Inferior parietal cortex (tissue), 1 donor: ENCODE measurements around the gene CACTIN.
"Not testable (repeated sequence)": the region's sequence is repeated elsewhere in the genome, so short reads cannot be mapped to it uniquely, and the experiment has no call there.

Experiments used
- DNase-seq: peaks from one replicate; pipeline ENCODE4 v3.0.0-alpha.2; 2016; ENCODE audit errors: extremely low spot score

Gene CACTIN

GRCh38 chr19:3628766-3629165 lies 2.2 kb upstream of the CACTIN start:
- not testable (repeated sequence) for DNase-seq

GRCh38 chr19:3627351-3627723 lies 747 bp upstream of the CACTIN start:
- DNase-seq: no peak

- no peak for DNase-seq
Observed at GRCh38 chr19:3625996-3626472, 556 bp downstream of the CACTIN start.

GRCh38 chr19:3623716-3624115 lies 2.9 kb downstream of the CACTIN start:
- no peak for DNase-seq

- DNase-seq: no peak
Observed at GRCh38 chr19:3622224-3622623, 4.4 kb downstream of the CACTIN start.

- DNase-seq: no peak
Observed at GRCh38 chr19:3621689-3622088, 4.9 kb downstream of the CACTIN start.

- no peak for DNase-seq
Observed at GRCh38 chr19:3620817-3621547, 5.6 kb downstream of the CACTIN start.

- DNase-seq: no peak
Observed at GRCh38 chr19:3620145-3620816, 6.3 kb downstream of the CACTIN start.

- DNase-seq: no peak
Observed at GRCh38 chr19:3619631-3620012, 7.0 kb downstream of the CACTIN start.

GRCh38 chr19:3618811-3619630 lies 7.6 kb downstream of the CACTIN start:
- DNase-seq: no peak

- DNase-seq: peak; percentile 50
Observed at GRCh38 chr19:3618144-3618810, 8.3 kb downstream of the CACTIN start.

- no peak for DNase-seq
Observed at GRCh38 chr19:3617463-3617862, 9.1 kb downstream of the CACTIN start.

GRCh38 chr19:3615524-3616135 lies 11.0 kb downstream of the CACTIN start:
- DNase-seq: no peak

GRCh38 chr19:3614858-3615505 lies 11.6 kb downstream of the CACTIN start:
- no peak for DNase-seq

- no peak for DNase-seq
Observed at GRCh38 chr19:3613818-3614661, 12.6 kb downstream of the CACTIN start.

- no peak for DNase-seq
Observed at GRCh38 chr19:3612901-3613741, 13.5 kb downstream of the CACTIN start.

- DNase-seq: no peak
Observed at GRCh38 chr19:3612330-3612729, 14.3 kb downstream of the CACTIN start.

GRCh38 chr19:3611841-3612240 lies 14.7 kb downstream of the CACTIN start:
- DNase-seq: no peak
